Measurements from ENCODE around the gene OGA.
A peak's percentile ranks its signal among the peaks of the same experiment; 100 is the strongest.

The OGA gene

DNA sequence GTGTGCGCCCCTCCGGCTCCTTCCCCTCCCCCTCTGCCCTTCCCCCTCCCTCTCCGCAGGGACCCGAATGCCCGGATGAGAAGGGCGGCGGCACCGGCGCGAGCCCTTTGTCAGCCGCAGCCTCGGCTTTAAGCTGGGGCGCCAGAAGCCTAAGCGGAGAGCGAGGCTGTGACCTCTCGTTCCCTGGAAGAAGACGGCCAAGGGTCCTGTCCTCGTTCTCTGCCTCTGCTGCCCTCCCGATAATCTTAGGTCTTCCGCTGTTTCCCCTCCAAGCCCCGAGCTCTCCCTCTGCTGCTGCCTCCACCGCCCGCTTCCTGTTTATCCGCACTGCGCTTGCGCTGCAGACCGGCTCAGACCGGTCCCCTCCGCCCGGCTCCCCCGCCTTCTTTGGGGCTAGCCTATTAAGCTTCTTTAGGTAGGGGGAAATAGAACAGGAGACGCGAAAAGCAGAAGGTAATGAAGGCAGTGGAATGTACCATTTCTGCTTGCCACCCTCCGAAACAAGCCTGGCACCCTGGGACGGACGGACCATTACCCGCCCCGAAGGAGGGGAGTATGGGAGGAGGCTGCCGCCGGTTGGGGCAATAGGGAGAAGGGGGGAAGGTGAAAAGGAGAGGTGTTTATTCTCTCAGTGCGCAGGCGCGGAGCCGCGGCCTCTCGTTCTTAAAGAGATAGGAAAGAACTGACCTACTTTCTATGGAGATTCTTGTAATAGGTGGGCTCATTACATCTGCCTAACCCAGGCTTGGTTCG is at the start of gene OGA:
Gene OGA, minus strand, starts transcription at position 326 of the 753 bp plus-strand sequence. CDS start 422 bp downstream, outside the sequence.
- H3K4me3 ChIP-seq (ENCODE audit: low read depth, low read length), result peak within 1 kb of the TSS; percentile 99
- TF ChIP-seq, protein P1, sequence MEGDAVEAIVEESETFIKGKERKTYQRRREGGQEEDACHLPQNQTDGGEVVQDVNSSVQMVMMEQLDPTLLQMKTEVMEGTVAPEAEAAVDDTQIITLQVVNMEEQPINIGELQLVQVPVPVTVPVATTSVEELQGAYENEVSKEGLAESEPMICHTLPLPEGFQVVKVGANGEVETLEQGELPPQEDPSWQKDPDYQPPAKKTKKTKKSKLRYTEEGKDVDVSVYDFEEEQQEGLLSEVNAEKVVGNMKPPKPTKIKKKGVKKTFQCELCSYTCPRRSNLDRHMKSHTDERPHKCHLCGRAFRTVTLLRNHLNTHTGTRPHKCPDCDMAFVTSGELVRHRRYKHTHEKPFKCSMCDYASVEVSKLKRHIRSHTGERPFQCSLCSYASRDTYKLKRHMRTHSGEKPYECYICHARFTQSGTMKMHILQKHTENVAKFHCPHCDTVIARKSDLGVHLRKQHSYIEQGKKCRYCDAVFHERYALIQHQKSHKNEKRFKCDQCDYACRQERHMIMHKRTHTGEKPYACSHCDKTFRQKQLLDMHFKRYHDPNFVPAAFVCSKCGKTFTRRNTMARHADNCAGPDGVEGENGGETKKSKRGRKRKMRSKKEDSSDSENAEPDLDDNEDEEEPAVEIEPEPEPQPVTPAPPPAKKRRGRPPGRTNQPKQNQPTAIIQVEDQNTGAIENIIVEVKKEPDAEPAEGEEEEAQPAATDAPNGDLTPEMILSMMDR (IDR thresholded peaks at IDR 0.05; ENCODE audit: low read depth, low read length), result no peak

DNA sequence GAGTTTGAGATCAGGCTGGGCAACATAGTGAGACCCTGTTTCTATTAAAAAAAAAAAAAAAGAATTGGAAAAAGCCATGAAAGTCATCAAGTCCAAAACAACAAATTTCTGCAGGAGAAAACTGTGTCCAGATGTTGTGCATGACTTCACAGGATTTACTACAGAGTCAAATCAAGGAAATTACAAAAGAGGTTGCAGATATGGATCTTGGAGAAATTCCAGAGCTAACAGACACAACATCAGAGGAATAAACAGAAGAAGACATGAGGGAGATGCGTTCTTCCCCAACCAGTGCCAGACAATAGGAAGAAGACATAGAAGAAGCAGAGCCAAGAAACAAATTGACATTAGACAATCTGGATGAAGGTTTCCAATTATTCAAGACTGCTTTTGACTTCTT is 49.7 kb upstream of the OGA start:
- no peak overlapping the region for H3K4me3 ChIP-seq (ENCODE audit: low read depth, low read length)
- TF ChIP-seq, protein P1 (IDR thresholded peaks at IDR 0.05; ENCODE audit: low read depth, low read length), result no peak

DNA sequence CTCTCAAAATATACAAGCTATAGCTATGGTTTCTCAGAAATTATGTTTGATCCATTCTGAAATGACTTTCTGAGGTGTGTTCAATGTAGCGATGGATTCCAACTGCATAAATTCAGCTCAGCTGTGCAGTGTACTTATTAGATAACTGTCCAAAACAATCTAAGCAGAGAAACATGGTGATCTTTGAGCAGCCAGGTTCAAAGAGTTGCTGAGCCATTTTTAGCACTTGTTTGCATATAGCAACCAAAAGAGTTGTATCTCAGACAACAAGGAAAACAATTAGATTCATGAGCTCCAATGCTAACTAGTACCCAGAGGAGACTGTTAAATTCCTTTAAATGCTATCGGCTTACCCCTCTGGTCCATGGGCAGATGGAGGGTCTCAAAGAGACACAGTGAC is 41.3 kb upstream of the OGA start:
- H3K4me3 ChIP-seq (ENCODE audit: low read depth, low read length), result no peak overlapping the region
- TF ChIP-seq, protein P1 (IDR thresholded peaks at IDR 0.05; ENCODE audit: low read depth, low read length), result no peak

DNA sequence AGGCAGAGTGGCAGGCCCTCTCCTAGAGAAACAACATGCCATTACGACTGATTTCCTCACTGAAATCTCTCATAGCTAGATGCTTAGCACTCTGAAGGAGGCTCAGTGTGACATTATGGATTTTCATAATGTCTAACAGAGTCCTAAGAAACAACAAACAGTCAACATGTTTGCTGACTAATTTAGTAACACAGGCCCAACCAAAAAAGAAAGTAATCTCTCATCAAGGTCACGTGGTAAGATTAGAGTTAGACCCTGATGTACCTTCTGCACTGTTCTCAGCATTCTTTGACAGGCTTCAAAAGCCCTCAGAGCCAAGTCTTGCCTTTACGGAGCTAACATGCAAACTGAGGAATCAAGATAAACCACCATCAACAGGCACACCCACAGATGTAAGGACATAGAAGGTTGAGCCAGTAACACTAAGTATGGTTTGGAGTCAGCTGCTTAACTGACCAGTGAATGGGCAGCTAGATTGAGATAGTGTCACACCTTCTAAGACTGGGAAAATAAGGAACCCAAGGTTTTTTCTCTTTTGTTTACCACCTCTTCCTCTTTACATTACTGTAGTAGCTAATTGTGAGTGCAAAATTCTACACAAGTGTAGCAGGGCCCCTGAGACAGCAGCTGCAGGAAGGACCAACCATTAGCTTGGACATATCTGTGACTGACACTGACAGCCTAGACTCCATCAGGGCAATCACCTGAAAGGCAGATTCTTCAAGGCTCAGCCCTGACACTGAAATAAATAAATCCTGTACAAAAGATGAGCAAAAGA is 40.7 kb upstream of the OGA start:
- H3K4me3 ChIP-seq (ENCODE audit: low read depth, low read length), result no peak overlapping the region
- TF ChIP-seq, protein P1 (IDR thresholded peaks at IDR 0.05; ENCODE audit: low read depth, low read length), result no peak

DNA sequence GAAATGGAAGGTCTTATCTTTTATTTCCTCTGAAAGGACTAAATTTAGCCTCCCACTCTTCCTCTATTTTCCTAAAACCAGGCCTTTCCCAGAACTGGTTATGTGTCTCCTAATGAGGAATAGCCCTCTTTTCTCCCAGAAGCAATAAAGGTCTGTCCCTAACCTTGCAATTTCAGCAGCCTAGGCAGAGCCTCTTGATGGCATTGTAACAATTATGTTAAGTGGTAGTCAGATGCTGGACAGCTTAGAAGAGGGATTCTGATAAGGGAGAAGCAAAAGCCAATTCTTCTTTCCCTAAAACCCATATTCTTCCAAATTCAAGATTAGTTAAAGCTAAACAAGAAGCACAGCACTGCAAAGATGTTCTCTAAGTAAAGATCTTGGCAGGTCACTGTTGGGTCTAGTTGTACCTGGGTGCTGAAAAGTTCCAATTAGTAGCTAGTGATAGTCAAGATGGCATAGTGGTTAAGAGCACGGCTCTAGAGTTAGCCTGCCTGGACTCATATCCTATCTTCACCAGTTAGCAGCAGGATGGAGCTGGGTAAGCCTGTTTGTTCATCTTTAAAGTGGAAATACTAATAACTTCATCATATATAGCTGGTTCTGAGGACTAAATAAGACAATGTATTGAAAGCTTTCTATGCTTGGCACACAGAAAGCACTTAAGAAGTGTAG is 39.7 kb upstream of the OGA start:
- TF ChIP-seq, protein P1 (IDR thresholded peaks at IDR 0.05; ENCODE audit: low read depth, low read length), result no peak
- H3K4me3 ChIP-seq (ENCODE audit: low read depth, low read length), result no peak overlapping the region

DNA sequence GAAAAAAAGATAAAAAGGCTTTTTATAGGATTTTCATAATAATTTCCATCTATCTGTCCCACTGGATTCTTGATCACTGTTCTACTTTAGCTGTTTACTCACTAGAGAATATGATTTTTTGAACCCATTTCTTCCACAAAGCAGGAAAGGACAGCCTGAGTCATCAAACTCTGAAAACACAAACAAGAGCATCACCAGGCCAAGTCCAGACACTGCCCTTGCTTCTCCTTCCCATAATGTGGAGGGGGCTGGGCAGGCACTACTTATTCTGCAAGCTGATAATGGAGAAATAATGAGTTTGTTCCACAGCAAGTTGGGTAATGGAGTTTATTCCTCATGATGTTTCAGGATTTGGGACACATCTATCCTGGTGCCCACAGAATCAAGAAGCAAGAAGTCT is 38.4 kb upstream of the OGA start:
- TF ChIP-seq, protein P1 (IDR thresholded peaks at IDR 0.05; ENCODE audit: low read depth, low read length), result no peak

More for the DNA sequence above, 38.4 kb upstream of the OGA start:
- H3K4me3 ChIP-seq (ENCODE audit: low read depth, low read length), result no peak overlapping the region

All from WI38 (cell line).